Liver (tissue), 9 donors: ENCODE results near the gene GUCY2F. TPM values are rescaled to one million over a fixed set of nuclear protein-coding genes. Genes with fewer than 3 reads are reported as not detected.

Experiments
- DNase-seq: peaks from one replicate; pipeline ENCODE4 v3.0.0-alpha.2; 2017; ENCODE audit warnings: low spot score
- H3K27ac ChIP-seq, 2 donors: one replicate each; pipeline ENCODE4 v1.7.0; 2013; ENCODE audit warnings: inconsistent platforms in 2 of 2, low read length in 2 of 2, control low read depth in 1 of 2, low read depth in 1 of 2, mild to moderate bottlenecking in 1 of 2
- H3K27me3 ChIP-seq, 4 donors: one replicate each; pipeline versions ENCODE4 v1.6.1 to v1.7.0; 2013; ENCODE audit warnings: low read length in 3 of 4, inconsistent platforms in 1 of 4, mild to moderate bottlenecking in 1 of 4, moderate library complexity in 1 of 4; ENCODE audit not compliant: control insufficient read depth in 4 of 4, insufficient read depth in 4 of 4
- H3K36me3 ChIP-seq, 4 donors: one replicate each; pipeline versions ENCODE4 v1.6.1 to v1.7.0; 2013; ENCODE audit warnings: low read length in 3 of 4, mild to moderate bottlenecking in 3 of 4, low read depth in 1 of 4, moderate library complexity in 1 of 4; ENCODE audit not compliant: control insufficient read depth in 4 of 4, insufficient read depth in 3 of 4
- H3K4me1 ChIP-seq, 4 donors: one replicate each; pipeline versions ENCODE4 v1.6.1 to v1.7.0; 2013; ENCODE audit warnings: low read length in 3 of 4, mild to moderate bottlenecking in 3 of 4, moderate library complexity in 1 of 4; ENCODE audit not compliant: control insufficient read depth in 4 of 4, insufficient read depth in 4 of 4
- H3K4me3 ChIP-seq, 3 donors: one replicate each; pipeline versions ENCODE4 v1.6.1 to v1.7.0; 2013; ENCODE audit warnings: low read length in 3 of 3, control low read depth in 1 of 3, low read depth in 1 of 3, mild to moderate bottlenecking in 1 of 3
- H3K9ac ChIP-seq, 2 donors: one replicate each; pipeline ENCODE4 v1.7.0; 2013; ENCODE audit warnings: low read length in 2 of 2, mild to moderate bottlenecking in 2 of 2, moderate library complexity in 2 of 2, control low read depth in 1 of 2, low read depth in 1 of 2
- H3K9me3 ChIP-seq, 4 donors: one replicate each; pipeline versions ENCODE4 v1.6.1 to v1.7.0; 2013; ENCODE audit warnings: low read length in 3 of 4; ENCODE audit not compliant: control insufficient read depth in 4 of 4
- ATF3 ChIP-seq: IDR thresholded peaks from 2 replicates; pipeline ENCODE4 v1.6.1; 2016; ENCODE audit warnings: antibody characterized with exemption
- EGR1 ChIP-seq, 2 donors: IDR thresholded peaks; 2 replicates each; pipeline ENCODE4 v1.6.1; 2016 to 2018; ENCODE audit warnings: antibody characterized with exemption in 2 of 2, low read depth in 2 of 2
- FOXA1 ChIP-seq: IDR thresholded peaks from 2 replicates; pipeline ENCODE4 v1.6.1; 2016; ENCODE audit warnings: antibody characterized with exemption
- FOXA2 ChIP-seq: IDR thresholded peaks from 2 replicates; pipeline ENCODE4 v1.6.1; 2016; ENCODE audit warnings: antibody characterized with exemption
- HNF4A ChIP-seq, 2 donors: conservative IDR thresholded peaks; 2 replicates each; pipeline ENCODE4 v1.6.1; 2016; ENCODE audit warnings: antibody characterized with exemption in 2 of 2, mild to moderate bottlenecking in 2 of 2
- JUND ChIP-seq, 2 donors: IDR thresholded peaks; 2 replicates each; pipeline ENCODE4 v1.6.1; 2016; ENCODE audit warnings: antibody characterized with exemption in 2 of 2
- NR2F2 ChIP-seq: IDR thresholded peaks from 2 replicates; pipeline ENCODE4 v1.6.1; 2016; ENCODE audit warnings: antibody characterized with exemption
- RAD21 ChIP-seq, 2 donors: IDR thresholded peaks; 2 replicates each; pipeline ENCODE4 v1.6.1; 2016; ENCODE audit warnings: antibody characterized with exemption in 2 of 2, mild to moderate bottlenecking in 2 of 2
- RXRA ChIP-seq, 2 donors: IDR thresholded peaks; 2 replicates each; pipeline ENCODE4 v1.6.1; 2017 to 2018; ENCODE audit warnings: antibody characterized with exemption in 2 of 2, mild to moderate bottlenecking in 1 of 2
- SP1 ChIP-seq: IDR thresholded peaks from 2 replicates; pipeline ENCODE4 v1.6.1; 2018; ENCODE audit warnings: antibody characterized with exemption, mild to moderate bottlenecking
- TAF1 ChIP-seq: conservative IDR thresholded peaks from 2 replicates; pipeline ENCODE4 v1.6.1; 2016; ENCODE audit warnings: antibody characterized with exemption, mild to moderate bottlenecking
- YY1 ChIP-seq: IDR thresholded peaks from 2 replicates; pipeline ENCODE4 v1.6.1; 2016; ENCODE audit warnings: antibody characterized with exemption, mild to moderate bottlenecking
- ZBTB33 ChIP-seq: IDR thresholded peaks from 2 replicates; pipeline ENCODE4 v1.6.1; 2016; ENCODE audit warnings: antibody characterized with exemption
- WGBS: extraction: QIAGEN DNeasy Blood & Tissue Kit; methylation state at CpG from one replicate; pipeline ENCODE4 v1.1.7; 2013; 5-methylcytosine and 5-hydroxymethylcytosine counted together
- polyA plus RNA-seq, 2 donors: library from polyadenylated mRNA; stranded (reverse) in 1 of 2; unstranded in 1 of 2; fragments of 200-250 nt in 1 of 2; fragments of >200 nt in 1 of 2; fragmentation: Nextera tagmentation in 1 of 2; extraction: Ambion mirVana in 1 of 2; gene quantifications; one replicate each; pipeline versions ENCODE4 v1.2.1 to v1.2.3, GENCODE V29; 2013 to 2015
- total RNA-seq, 2 donors: library from RNA; depleted of rRNA; stranded (reverse); fragments of >200 nt; gene quantifications; one replicate each; pipeline ENCODE4 v1.2.3, GENCODE V29; 2014
- TF ChIP-seq, protein P1 (sequence below): fragments of 150-350 bp; IDR thresholded peaks from 2 replicates; pipeline ENCODE4 v1.5.1; 2017; ENCODE audit warnings: improper control_type of control experiment, low read depth, low read length; ENCODE audit not compliant: missing input control
- TF ChIP-seq, protein P2 (sequence below): IDR thresholded peaks from 2 replicates; pipeline ENCODE4 v1.6.1; 2016; ENCODE audit warnings: antibody characterized with exemption
- TF ChIP-seq, protein P3 (sequence below): IDR thresholded peaks from 2 replicates; pipeline ENCODE4 v1.6.1; 2016; ENCODE audit warnings: antibody characterized with exemption, mild to moderate bottlenecking
- donor health status: healthy.
- donor health status: healthy.
- donor health status: healthy.
- donor health status: healthy.
- donor health status: healthy.

Gene GUCY2F
- total and polyA plus RNA-seq, 4 donors, result under 0.01 TPM; not detected in 2

GRCh38 chrX:109475174-109475891, 6.6 kb downstream of the GUCY2F start:
- WGBS, result 8% methylated on average over 23 of the region's 23 CpGs
- H3K27ac ChIP-seq, result no peak overlapping the region
- no peaks in the 10 kb centered on the region for H3K36me3 ChIP-seq
- peak; percentile 33 for DNase-seq
- no peak overlapping the region for H3K4me3 ChIP-seq
- no peak overlapping the region for H3K9ac ChIP-seq
- no peaks in the 10 kb centered on the region for H3K9me3 ChIP-seq
- peaks cover 0 to 5% (median 0%) of the 10 kb centered on the region in 4 donors for H3K4me1 ChIP-seq
- H3K27me3 ChIP-seq, result peaks cover 0 to 8% (median 0%) of the 10 kb centered on the region in 4 donors
- peak; percentile 48 to 78 for TF ChIP-seq RAD21 (IDR thresholded peaks at IDR 0.05)
- no peak for TF ChIP-seq ZBTB33
- TF ChIP-seq, protein P1, sequence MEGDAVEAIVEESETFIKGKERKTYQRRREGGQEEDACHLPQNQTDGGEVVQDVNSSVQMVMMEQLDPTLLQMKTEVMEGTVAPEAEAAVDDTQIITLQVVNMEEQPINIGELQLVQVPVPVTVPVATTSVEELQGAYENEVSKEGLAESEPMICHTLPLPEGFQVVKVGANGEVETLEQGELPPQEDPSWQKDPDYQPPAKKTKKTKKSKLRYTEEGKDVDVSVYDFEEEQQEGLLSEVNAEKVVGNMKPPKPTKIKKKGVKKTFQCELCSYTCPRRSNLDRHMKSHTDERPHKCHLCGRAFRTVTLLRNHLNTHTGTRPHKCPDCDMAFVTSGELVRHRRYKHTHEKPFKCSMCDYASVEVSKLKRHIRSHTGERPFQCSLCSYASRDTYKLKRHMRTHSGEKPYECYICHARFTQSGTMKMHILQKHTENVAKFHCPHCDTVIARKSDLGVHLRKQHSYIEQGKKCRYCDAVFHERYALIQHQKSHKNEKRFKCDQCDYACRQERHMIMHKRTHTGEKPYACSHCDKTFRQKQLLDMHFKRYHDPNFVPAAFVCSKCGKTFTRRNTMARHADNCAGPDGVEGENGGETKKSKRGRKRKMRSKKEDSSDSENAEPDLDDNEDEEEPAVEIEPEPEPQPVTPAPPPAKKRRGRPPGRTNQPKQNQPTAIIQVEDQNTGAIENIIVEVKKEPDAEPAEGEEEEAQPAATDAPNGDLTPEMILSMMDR, result peak; percentile 56

- no peaks in the 10 kb centered on the region for H3K9me3 ChIP-seq
- DNase-seq, result no peak
- no peaks in the 10 kb centered on the region for H3K36me3 ChIP-seq
- H3K9ac ChIP-seq, result no peak overlapping the region
- WGBS, result 57% methylated on average over 7 of the region's 7 CpGs
- H3K4me3 ChIP-seq, result no peak overlapping the region
- H3K27ac ChIP-seq, result no peak overlapping the region
- H3K27me3 ChIP-seq, result peaks cover 0 to 8% (median 0%) of the 10 kb centered on the region in 4 donors
- TF ChIP-seq, protein P1, result no peak
- TF ChIP-seq JUND (IDR thresholded peaks at IDR 0.05), result no peak
- no peak for TF ChIP-seq RXRA (IDR thresholded peaks at IDR 0.05)
- TF ChIP-seq, protein P2, sequence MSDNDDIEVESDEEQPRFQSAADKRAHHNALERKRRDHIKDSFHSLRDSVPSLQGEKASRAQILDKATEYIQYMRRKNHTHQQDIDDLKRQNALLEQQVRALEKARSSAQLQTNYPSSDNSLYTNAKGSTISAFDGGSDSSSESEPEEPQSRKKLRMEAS, result no peak
- no peak for TF ChIP-seq HNF4A (conservative IDR thresholded peaks at IDR 0.05)
- TF ChIP-seq YY1, result no peak
- TF ChIP-seq FOXA1, result no peak
- TF ChIP-seq, protein P3, sequence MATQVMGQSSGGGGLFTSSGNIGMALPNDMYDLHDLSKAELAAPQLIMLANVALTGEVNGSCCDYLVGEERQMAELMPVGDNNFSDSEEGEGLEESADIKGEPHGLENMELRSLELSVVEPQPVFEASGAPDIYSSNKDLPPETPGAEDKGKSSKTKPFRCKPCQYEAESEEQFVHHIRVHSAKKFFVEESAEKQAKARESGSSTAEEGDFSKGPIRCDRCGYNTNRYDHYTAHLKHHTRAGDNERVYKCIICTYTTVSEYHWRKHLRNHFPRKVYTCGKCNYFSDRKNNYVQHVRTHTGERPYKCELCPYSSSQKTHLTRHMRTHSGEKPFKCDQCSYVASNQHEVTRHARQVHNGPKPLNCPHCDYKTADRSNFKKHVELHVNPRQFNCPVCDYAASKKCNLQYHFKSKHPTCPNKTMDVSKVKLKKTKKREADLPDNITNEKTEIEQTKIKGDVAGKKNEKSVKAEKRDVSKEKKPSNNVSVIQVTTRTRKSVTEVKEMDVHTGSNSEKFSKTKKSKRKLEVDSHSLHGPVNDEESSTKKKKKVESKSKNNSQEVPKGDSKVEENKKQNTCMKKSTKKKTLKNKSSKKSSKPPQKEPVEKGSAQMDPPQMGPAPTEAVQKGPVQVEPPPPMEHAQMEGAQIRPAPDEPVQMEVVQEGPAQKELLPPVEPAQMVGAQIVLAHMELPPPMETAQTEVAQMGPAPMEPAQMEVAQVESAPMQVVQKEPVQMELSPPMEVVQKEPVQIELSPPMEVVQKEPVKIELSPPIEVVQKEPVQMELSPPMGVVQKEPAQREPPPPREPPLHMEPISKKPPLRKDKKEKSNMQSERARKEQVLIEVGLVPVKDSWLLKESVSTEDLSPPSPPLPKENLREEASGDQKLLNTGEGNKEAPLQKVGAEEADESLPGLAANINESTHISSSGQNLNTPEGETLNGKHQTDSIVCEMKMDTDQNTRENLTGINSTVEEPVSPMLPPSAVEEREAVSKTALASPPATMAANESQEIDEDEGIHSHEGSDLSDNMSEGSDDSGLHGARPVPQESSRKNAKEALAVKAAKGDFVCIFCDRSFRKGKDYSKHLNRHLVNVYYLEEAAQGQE, result no peak
- no peak for TF ChIP-seq ATF3
- TF ChIP-seq ZBTB33, result no peak
- TF ChIP-seq RAD21 (IDR thresholded peaks at IDR 0.05), result no peak
- no peak for TF ChIP-seq EGR1 (IDR thresholded peaks at IDR 0.05; ENCODE audit: low read depth in 2 of 2)
- TF ChIP-seq TAF1, result no peak
- TF ChIP-seq NR2F2, result no peak
- TF ChIP-seq SP1, result no peak
- TF ChIP-seq FOXA2, result no peak
- H3K4me1 ChIP-seq, result peaks cover 0 to 5% (median 0%) of the 10 kb centered on the region in 4 donors
These were observed 8.7 kb downstream of the GUCY2F start for GRCh38 chrX:109472939-109473735.
